Measurements from ENCODE around the gene C1QTNF4.

GRCh38 chr11:47571357-47571729 is 22.9 kb downstream of the C1QTNF4 start:
- TF ChIP-seq, protein P1, sequence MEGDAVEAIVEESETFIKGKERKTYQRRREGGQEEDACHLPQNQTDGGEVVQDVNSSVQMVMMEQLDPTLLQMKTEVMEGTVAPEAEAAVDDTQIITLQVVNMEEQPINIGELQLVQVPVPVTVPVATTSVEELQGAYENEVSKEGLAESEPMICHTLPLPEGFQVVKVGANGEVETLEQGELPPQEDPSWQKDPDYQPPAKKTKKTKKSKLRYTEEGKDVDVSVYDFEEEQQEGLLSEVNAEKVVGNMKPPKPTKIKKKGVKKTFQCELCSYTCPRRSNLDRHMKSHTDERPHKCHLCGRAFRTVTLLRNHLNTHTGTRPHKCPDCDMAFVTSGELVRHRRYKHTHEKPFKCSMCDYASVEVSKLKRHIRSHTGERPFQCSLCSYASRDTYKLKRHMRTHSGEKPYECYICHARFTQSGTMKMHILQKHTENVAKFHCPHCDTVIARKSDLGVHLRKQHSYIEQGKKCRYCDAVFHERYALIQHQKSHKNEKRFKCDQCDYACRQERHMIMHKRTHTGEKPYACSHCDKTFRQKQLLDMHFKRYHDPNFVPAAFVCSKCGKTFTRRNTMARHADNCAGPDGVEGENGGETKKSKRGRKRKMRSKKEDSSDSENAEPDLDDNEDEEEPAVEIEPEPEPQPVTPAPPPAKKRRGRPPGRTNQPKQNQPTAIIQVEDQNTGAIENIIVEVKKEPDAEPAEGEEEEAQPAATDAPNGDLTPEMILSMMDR (IDR thresholded peaks at IDR 0.05; ENCODE audit: insufficient read depth, low read depth, low read length): no peak
- no peak for TF ChIP-seq EZH2 (IDR thresholded peaks at IDR 0.05; ENCODE audit: insufficient read depth, low read length)
